Peyer's patch (tissue), 4 donors: ENCODE data around the gene PAFAH1B1. TPM values are rescaled to one million over a fixed set of nuclear protein-coding genes. Genes with fewer than 3 reads are reported as not detected.

Source experiments
- DNase-seq, 3 donors: peaks; one replicate each; pipeline ENCODE4 v3.0.0-alpha.2; 2017 to 2019
- H3K27ac ChIP-seq, 4 donors: fragments of 200-600 bp; sonication (generic); one replicate each; pipeline ENCODE4 v1.5.1; 2016 to 2019
- H3K27me3 ChIP-seq, 2 donors: fragments of 200-600 bp; sonication (generic); one replicate each; pipeline ENCODE4 v1.5.1; 2019
- H3K36me3 ChIP-seq, 3 donors: fragments of 200-600 bp; sonication (generic); one replicate each; pipeline ENCODE4 v1.5.1; 2016 to 2019
- H3K4me1 ChIP-seq, 4 donors: fragments of 200-600 bp; sonication (generic); one replicate each; pipeline ENCODE4 v1.5.1; 2016 to 2019
- H3K4me3 ChIP-seq, 4 donors: fragments of 200-600 bp; sonication (generic); 1 replicate in 3 of 4; 2 replicates in 1 of 4; pipeline ENCODE4 v1.5.1; 2016 to 2019; ENCODE audit warnings: mild to moderate bottlenecking in 1 of 4
- H3K9me3 ChIP-seq, 4 donors: fragments of 200-600 bp; sonication (generic); one replicate each; pipeline ENCODE4 v1.5.1; 2016 to 2019; ENCODE audit warnings: mild to moderate bottlenecking in 1 of 4
- CTCF ChIP-seq, 6 experiments: fragments of 450-650 bp in 4 of 6; fragments of 200-600 bp in 2 of 6; sonication (generic) in 1 of 6; IDR thresholded peaks; one replicate each; pipeline ENCODE4 v1.5.1; 2017 to 2019; ENCODE audit warnings: antibody characterized with exemption in 6 of 6, mild to moderate bottlenecking in 3 of 6, moderate library complexity in 1 of 6
- POLR2A ChIP-seq, 2 donors: fragments of 450-650 bp; IDR thresholded peaks; one replicate each; pipeline ENCODE4 v1.5.1; 2017; ENCODE audit warnings: antibody characterized with exemption in 2 of 2, mild to moderate bottlenecking in 2 of 2, moderate library complexity in 2 of 2
- total RNA-seq, 4 donors: library from RNA; depleted of rRNA; stranded (reverse); fragments of >200 nt; gene quantifications; one replicate each; pipeline ENCODE4 v1.1.0, GENCODE V29; 2016

Gene PAFAH1B1
- total RNA-seq, 4 donors from 2014 or later, result 131 to 281 (median 141) TPM

GRCh38 chr17:2710803-2711607 lies 117.6 kb downstream of the PAFAH1B1 start:
- no peaks in the 10 kb centered on the region for H3K36me3 ChIP-seq
- H3K9me3 ChIP-seq, result no peaks in the 10 kb centered on the region
- H3K27me3 ChIP-seq, result no peaks in the 10 kb centered on the region
- peak overlapping the region; percentile 70 to 96 (median 78) for H3K27ac ChIP-seq
- TF ChIP-seq CTCF (IDR thresholded peaks at IDR 0.05) (no peak), POLR2A (IDR thresholded peaks at IDR 0.05) (peak in 1 of 2 donors; percentile 25)
- peak in 1 of 3 donors; percentile 71 for DNase-seq
- peak overlapping the region; percentile 58 to 96 (median 84) for H3K4me3 ChIP-seq
- H3K4me1 ChIP-seq, result peaks cover 0 to 51% (median 22%) of the 10 kb centered on the region in 4 donors

DNA sequence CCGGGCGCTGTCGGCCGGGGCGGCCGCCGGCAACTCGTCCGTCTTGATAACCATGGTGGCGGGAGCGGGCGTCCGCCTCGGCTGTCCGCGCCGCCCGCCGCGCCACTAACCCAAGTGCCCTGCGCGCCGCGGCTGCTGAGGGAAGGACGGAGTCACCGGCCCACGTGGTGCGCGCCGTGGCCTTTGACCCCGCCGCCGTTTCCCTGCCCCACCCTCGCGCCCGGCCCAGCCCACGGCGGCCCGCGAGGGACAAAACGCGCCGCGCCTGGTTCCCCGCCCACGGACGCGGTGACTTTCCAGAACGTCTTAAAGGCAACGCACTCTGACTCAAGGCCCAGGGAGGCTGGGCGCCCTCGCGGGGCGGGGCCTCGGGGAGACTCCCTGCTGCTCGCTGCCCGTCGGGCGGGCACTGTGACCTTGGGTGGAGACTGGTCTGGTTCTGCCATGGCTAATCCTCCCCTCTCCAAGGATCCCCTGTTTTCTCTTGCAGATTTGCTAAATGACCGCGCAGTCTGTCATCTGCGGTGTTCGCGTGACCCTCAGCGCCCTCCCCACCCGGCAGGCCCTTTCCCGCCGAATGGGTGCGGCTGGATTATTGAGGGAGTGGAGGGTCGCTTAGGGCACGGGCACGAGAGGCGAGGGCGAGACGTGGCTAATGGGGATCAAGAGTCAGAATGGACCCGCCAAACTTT lies 118.3 kb downstream of the PAFAH1B1 start, which contains the start of gene CLUH:
Gene CLUH (minus strand): TSS at position 157 of the 692 bp plus-strand sequence. CDS start 103 bp downstream, at position 54.
- TF ChIP-seq CTCF (IDR thresholded peaks at IDR 0.05), result peak in 2 of 6 experiments; percentile 15 to 41
- peak; percentile 73 to 92 for TF ChIP-seq POLR2A (IDR thresholded peaks at IDR 0.05)
- peak; percentile 93 to 99 (median 98) for DNase-seq
- Histone ChIP-seq H3K27me3 (no peaks in the 10 kb centered on the region), H3K4me3 (peak within 1 kb of the TSS; percentile 58 to 96 (median 84)), H3K27ac (peak within 1 kb of the TSS; percentile 70 to 96 (median 79)), H3K4me1 (peaks cover 0 to 47% (median 22%) of the 10 kb centered on the region in 4 donors), H3K36me3 (no peaks in the 10 kb centered on the region), H3K9me3 (no peaks in the 10 kb centered on the region)

DNA sequence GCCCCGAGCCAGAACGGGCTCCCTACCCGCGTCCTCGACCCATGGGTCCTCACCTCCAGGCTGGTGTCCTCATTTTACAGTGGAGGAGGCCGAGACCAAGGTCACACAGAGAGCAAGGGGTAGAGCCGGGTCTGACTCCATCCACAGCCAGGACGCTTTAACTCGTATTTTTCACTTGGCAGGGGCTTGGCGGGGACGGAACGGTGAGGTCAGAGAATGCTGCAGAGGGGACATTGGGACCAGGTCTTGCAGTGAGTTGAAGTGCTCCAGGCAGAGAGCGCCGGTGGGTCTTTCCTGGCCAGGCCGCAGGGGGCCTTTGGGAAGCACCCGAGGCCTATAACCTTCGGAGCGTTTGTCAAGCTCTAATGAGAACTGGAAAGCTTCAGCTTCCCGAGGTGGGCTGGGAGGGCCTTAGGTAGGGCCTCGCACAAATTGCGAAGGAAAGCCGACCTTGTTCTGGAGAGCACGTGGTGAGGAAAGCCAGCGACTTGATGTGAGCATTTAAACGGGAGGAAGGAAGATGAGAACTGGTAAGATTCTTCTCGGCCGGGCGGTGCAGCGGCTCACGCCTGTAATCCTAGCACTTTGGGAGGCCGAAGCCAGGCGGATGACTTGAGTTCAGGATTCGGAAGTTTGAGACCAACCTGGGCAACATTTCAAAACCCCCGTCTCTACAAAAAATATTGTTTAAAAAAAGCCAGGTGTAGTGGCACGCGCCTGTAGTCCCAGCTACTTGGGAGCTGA lies 119.0 kb downstream of the PAFAH1B1 start:
- H3K27me3 ChIP-seq, result no peaks in the 10 kb centered on the region
- no peak for DNase-seq
- TF ChIP-seq CTCF (IDR thresholded peaks at IDR 0.05), result no peak
- no peak for TF ChIP-seq POLR2A (IDR thresholded peaks at IDR 0.05)
- peaks cover 0 to 43% (median 22%) of the 10 kb centered on the region in 4 donors for H3K4me1 ChIP-seq
- peak overlapping the region; percentile 70 to 96 (median 79) for H3K27ac ChIP-seq
- H3K9me3 ChIP-seq, result no peaks in the 10 kb centered on the region
- H3K36me3 ChIP-seq, result no peaks in the 10 kb centered on the region
- peak overlapping the region; percentile 58 to 96 (median 84) for H3K4me3 ChIP-seq

DNA sequence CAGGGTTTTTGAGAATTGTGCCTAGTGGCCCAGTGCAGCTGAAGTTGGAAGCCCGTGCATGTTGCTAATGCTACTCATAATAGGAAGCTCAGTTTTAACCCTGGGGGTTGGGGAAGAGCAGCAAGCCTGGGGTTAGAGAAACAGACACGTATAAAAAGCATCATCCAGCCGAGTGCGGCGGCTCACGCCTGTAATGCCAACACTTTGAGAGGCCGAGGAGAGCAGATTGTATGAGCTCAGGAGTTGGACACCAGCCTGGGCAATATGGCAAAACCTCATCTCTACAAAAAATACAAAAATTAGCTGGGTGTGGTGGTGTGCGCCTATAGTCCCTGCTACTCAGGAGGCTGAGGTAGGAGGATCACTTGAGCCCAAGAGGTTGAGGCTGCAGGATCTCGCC lies 120.4 kb downstream of the PAFAH1B1 start:
- H3K9me3 ChIP-seq, result no peaks in the 10 kb centered on the region
- no peak overlapping the region for H3K27ac ChIP-seq
- no peaks in the 10 kb centered on the region for H3K36me3 ChIP-seq
- DNase-seq, result no peak
- H3K4me1 ChIP-seq, result peaks cover 0 to 29% (median 20%) of the 10 kb centered on the region in 4 donors
- no peak overlapping the region for H3K4me3 ChIP-seq
- no peaks in the 10 kb centered on the region for H3K27me3 ChIP-seq
- TF ChIP-seq CTCF (IDR thresholded peaks at IDR 0.05), result no peak
- no peak for TF ChIP-seq POLR2A (IDR thresholded peaks at IDR 0.05)

DNA sequence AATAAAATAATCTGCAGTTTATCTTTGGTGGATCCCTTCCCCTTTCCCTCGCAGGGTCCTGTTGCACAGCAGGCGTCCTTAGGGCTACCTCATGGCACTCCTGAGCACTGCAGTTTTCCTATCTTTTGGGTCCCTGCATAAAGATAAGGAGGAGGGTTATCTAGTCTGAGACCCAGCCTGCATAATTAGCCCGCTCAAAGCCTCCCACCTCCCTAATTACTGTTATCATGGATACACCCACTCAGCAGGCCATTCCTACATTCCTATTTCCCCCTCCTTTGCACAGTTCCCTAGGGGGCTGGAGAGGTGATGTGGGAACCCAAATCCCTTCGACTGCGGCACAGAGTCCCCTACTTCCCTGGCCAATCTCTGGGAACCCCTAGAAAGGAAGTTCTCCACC lies 123.2 kb downstream of the PAFAH1B1 start:
- H3K36me3 ChIP-seq, result no peaks in the 10 kb centered on the region
- TF ChIP-seq POLR2A (IDR thresholded peaks at IDR 0.05) (no peak), CTCF (IDR thresholded peaks at IDR 0.05) (no peak)
- peaks cover 0 to 10% (median 2%) of the 10 kb centered on the region in 4 donors for H3K4me1 ChIP-seq
- no peak overlapping the region for H3K4me3 ChIP-seq
- no peaks in the 10 kb centered on the region for H3K9me3 ChIP-seq
- no peaks in the 10 kb centered on the region for H3K27me3 ChIP-seq
- no peak for DNase-seq
- no peak overlapping the region for H3K27ac ChIP-seq
